HCEC 1CT (cell line): ENCODE data around the gene TMEM234.

Source experiments
- DNase-seq: peaks from one replicate; pipeline ENCODE4 v3.0.0-alpha.2; 2017

Gene TMEM234

GRCh38 chr1:32199043-32199716 is 23.0 kb downstream of the TMEM234 start:
- DNase-seq = no peak

GRCh38 chr1:32198237-32199042 is 23.7 kb downstream of the TMEM234 start:
- DNase-seq = no peak

- no peak for DNase-seq
Measured at GRCh38 chr1:32197837-32198236, 24.3 kb downstream of the TMEM234 start.

- no peak for DNase-seq
Measured at GRCh38 chr1:32197074-32197473, 25.1 kb downstream of the TMEM234 start.

GRCh38 chr1:32195972-32196823 is 26.0 kb downstream of the TMEM234 start:
- no peak for DNase-seq

GRCh38 chr1:32195531-32195930 is 26.6 kb downstream of the TMEM234 start:
- no peak for DNase-seq

GRCh38 chr1:32194984-32195383 is 27.2 kb downstream of the TMEM234 start:
- no peak for DNase-seq

GRCh38 chr1:32192220-32192948 is 29.8 kb downstream of the TMEM234 start:
- DNase-seq = no peak

GRCh38 chr1:32187850-32188249 is 34.3 kb downstream of the TMEM234 start:
- no peak for DNase-seq

- no peak for DNase-seq
Measured at GRCh38 chr1:32186491-32186890, 35.7 kb downstream of the TMEM234 start.

- no peak for DNase-seq
Measured at GRCh38 chr1:32186077-32186476, 36.1 kb downstream of the TMEM234 start.

GRCh38 chr1:32184650-32185049 is 37.5 kb downstream of the TMEM234 start:
- DNase-seq = no peak

- DNase-seq = no peak
Measured at GRCh38 chr1:32182060-32182459, 40.1 kb downstream of the TMEM234 start.

GRCh38 chr1:32181563-32181962 is 40.6 kb downstream of the TMEM234 start:
- no peak for DNase-seq

GRCh38 chr1:32181065-32181464 is 41.1 kb downstream of the TMEM234 start:
- DNase-seq = no peak

GRCh38 chr1:32180186-32181060 is 41.7 kb downstream of the TMEM234 start:
- peak; percentile 56 for DNase-seq

GRCh38 chr1:32179443-32180185 is 42.5 kb downstream of the TMEM234 start, which contains the start of gene TXLNA:
TXLNA (plus strand) TSS chr1:32179675; CDS start chr1:32180346, 671 bp downstream.
- peak; percentile 95 for DNase-seq

GRCh38 chr1:32179193-32179442 is 43.0 kb downstream of the TMEM234 start:
- DNase-seq = no peak

GRCh38 chr1:32178380-32179192 is 43.6 kb downstream of the TMEM234 start:
- DNase-seq = no peak

GRCh38 chr1:32172621-32173245 is 49.4 kb downstream of the TMEM234 start:
- DNase-seq = peak; percentile 20
